Endothelial cell of umbilical vein (primary cell): Measurements from ENCODE around the gene IPO13. TPM values are rescaled to one million over a fixed set of nuclear protein-coding genes. Genes with fewer than 3 reads are reported as not detected.

Experiments used
- BruUV-seq: library from RNA; stranded (reverse); fragments of 400-500 nt; replicated peaks from 2 replicates; lab custom pipeline; 2021; lab: Mats Ljungman, UMichigan
- CTCF ChIA-PET: fragments of 300-600, 350-600 bp; sonication (Branson Sonifier 250); formaldehyde crosslinking; loops from one replicate; lab custom pipeline; 2021; ENCODE audit warnings: antibody characterized with exemption, inconsistent platforms; lab: Charles Lee
- POLR2A ChIA-PET: fragments of 300-600, 350-600 bp; sonication (Branson Sonifier 250); formaldehyde crosslinking; loops from one replicate; lab custom pipeline; 2021; ENCODE audit warnings: antibody characterized with exemption, inconsistent platforms; lab: Charles Lee
- DNase-seq: peaks from one replicate; pipeline ENCODE4 v3.0.0-alpha.2; 2011; ENCODE audit warnings: low read depth, low spot score
- FAIRE-seq: peaks from 2 replicates; lab custom pipeline; 2011; peaks lifted over from hg19 to GRCh38; lab: Jason Lieb, UNC
- H2AFZ ChIP-seq: 2 replicates; pipeline ENCODE4 v1.6.0; 2012; ENCODE audit warnings: low read depth, low read length, control low read depth, inconsistent platforms
- H3K27ac ChIP-seq: 2 replicates; pipeline ENCODE4 v1.5.1; 2011; ENCODE audit warnings: low read depth, mild to moderate bottlenecking, control low read depth, low read length, moderate library complexity; ENCODE audit not compliant: insufficient read depth
- H3K27me3 ChIP-seq, 2 experiments: 2 replicates each; pipeline versions ENCODE4 v1.6.0 to v1.6.1; 2011; ENCODE audit warnings: low read length in 2 of 2, mixed read lengths in 1 of 2; ENCODE audit not compliant: control insufficient read depth in 2 of 2, insufficient read depth in 2 of 2
- H3K36me3 ChIP-seq, 2 experiments: 2 replicates in 1 of 2; 3 replicates in 1 of 2; pipeline ENCODE4 v1.5.1; 2011; ENCODE audit warnings: low read length in 2 of 2, mild to moderate bottlenecking in 1 of 2, moderate library complexity in 1 of 2; ENCODE audit not compliant: control insufficient read depth in 2 of 2, insufficient read depth in 2 of 2; ENCODE audit errors: extremely low read depth in 1 of 2
- H3K4me1 ChIP-seq: 3 replicates; pipeline ENCODE4 v1.5.1; 2011; ENCODE audit warnings: mild to moderate bottlenecking, low read length; ENCODE audit not compliant: control insufficient read depth, insufficient read depth; ENCODE audit errors: extremely low read depth
- H3K4me2 ChIP-seq: 2 replicates; pipeline ENCODE4 v1.6.1; 2011; ENCODE audit warnings: low read length, control low read depth, mixed read lengths; ENCODE audit not compliant: insufficient read depth
- H3K4me3 ChIP-seq, 3 experiments: fragments of 200-600 bp in 1 of 3; sonication (generic), shearing (Covaris generic) in 1 of 3; replicated peaks in 1 of 3; 2 replicates each; pipeline ENCODE4 v1.5.1; 2011 to 2016; ENCODE audit warnings: control low read depth in 3 of 3, low read length in 3 of 3, mild to moderate bottlenecking in 2 of 3, inconsistent platforms in 1 of 3, low read depth in 1 of 3, moderate library complexity in 1 of 3; ENCODE audit not compliant: insufficient read depth in 1 of 3
- H3K79me2 ChIP-seq: 2 replicates; pipeline ENCODE4 v1.6.0; 2012; ENCODE audit warnings: low read length, inconsistent platforms; ENCODE audit not compliant: control insufficient read depth, insufficient read depth
- H3K9ac ChIP-seq: replicated peaks from 2 replicates; pipeline ENCODE3; 2011; ENCODE audit warnings: low read length, control low read depth; ENCODE audit not compliant: insufficient read depth; ENCODE audit errors: extremely low read depth
- H3K9me1 ChIP-seq: replicated peaks from 3 replicates; pipeline ENCODE4 v1.6.0; 2011; ENCODE audit warnings: mild to moderate bottlenecking, low read length; ENCODE audit not compliant: control insufficient read depth, insufficient read depth; ENCODE audit errors: extremely low read depth
- H3K9me3 ChIP-seq: replicated peaks from 2 replicates; pipeline ENCODE4 v1.5.1; 2012; ENCODE audit warnings: low read length, inconsistent platforms; ENCODE audit not compliant: control insufficient read depth, insufficient read depth
- H4K20me1 ChIP-seq: replicated peaks from 2 replicates; pipeline ENCODE3; 2011; ENCODE audit warnings: mild to moderate bottlenecking, low read length; ENCODE audit not compliant: control insufficient read depth, insufficient read depth; ENCODE audit errors: extremely low read depth
- EZH2 ChIP-seq: IDR thresholded peaks from 2 replicates; pipeline ENCODE4 v1.6.1; 2012; ENCODE audit warnings: borderline replicate concordance, low read depth, mild to moderate bottlenecking, moderate library complexity, low read length, inconsistent platforms; ENCODE audit not compliant: severe bottlenecking
- GATA2 ChIP-seq: IDR thresholded peaks from 2 replicates; pipeline ENCODE4 v1.7.0; 2011; ENCODE audit warnings: low read depth, mild to moderate bottlenecking, moderate library complexity, mixed read lengths, low read length; ENCODE audit not compliant: insufficient read length, insufficient read depth
- MAX ChIP-seq: IDR thresholded peaks from 2 replicates; pipeline ENCODE4 v1.6.1; 2011; ENCODE audit not compliant: insufficient read depth, insufficient read length
- MYC ChIP-seq: IDR thresholded peaks from one replicate; pipeline ENCODE4 v1.6.1; 2011; ENCODE audit warnings: mild to moderate bottlenecking, low read depth, low read length
- POLR2AphosphoS5 ChIP-seq: IDR thresholded peaks from 2 replicates; pipeline ENCODE4 v1.6.1; 2012; ENCODE audit warnings: low read depth, mild to moderate bottlenecking, control low read depth, low read length, moderate library complexity; ENCODE audit not compliant: insufficient read depth
- dilution Hi-C: fragments of 300-500 bp; cut with MboI; formaldehyde crosslinking; loops from one replicate; pipeline ENCODE4 v1.15.0; 2019; ENCODE audit warnings: low sequenced_read_pairs; ENCODE audit not compliant: extremely low pct_ligation_motif_present
- intact Hi-C: fragments of 100-400 bp; cut with micrococcal nuclease; formaldehyde crosslinking; loops from one replicate; pipeline ENCODE4 v1.10.0; 2022
- polyA plus RNA-seq, 4 experiments: library from polyadenylated mRNA; depleted of rRNA in 3 of 4; stranded (reverse) in 3 of 4; unstranded in 1 of 4; fragments of >200 nt; gene quantifications; 2 replicates each; pipeline versions ENCODE4 v1.2.1 to v1.2.3, GENCODE V29; 2011 to 2012; ENCODE audit warnings: missing spikeins in 1 of 4
- total RNA-seq: library from RNA; stranded (reverse); gene quantifications from 2 replicates; pipeline ENCODE4 v1.2.3, GENCODE V29; 2021

The IPO13 gene
- total and polyA plus RNA-seq, 2 donors (not counting 3 experiments of a cell fraction or from before 2014, with no cell fraction given), result 28.9 to 29.3 TPM

GRCh38 chr1:43954036-43954435, 7.3 kb downstream of the IPO13 start:
- Histone ChIP-seq H4K20me1 (no peaks in the 10 kb centered on the region), H3K9ac (no peak overlapping the region), H3K36me3 (peaks cover 5 to 27% of the 10 kb centered on the region in 2 experiments), H3K4me3 (no peak overlapping the region), H3K27ac (no peak overlapping the region), H2AFZ (no peak overlapping the region), H3K27me3 (no peaks in the 10 kb centered on the region), H3K9me1 (no peaks in the 10 kb centered on the region), H3K4me2 (no peak overlapping the region), H3K9me3 (no peaks in the 10 kb centered on the region), H3K79me2 (no peaks in the 10 kb centered on the region), H3K4me1 (no peaks in the 10 kb centered on the region)
- DNase-seq, result no peak
- no TSS peak for BruUV-seq
- intact Hi-C loops, result no loop called here
- CTCF ChIA-PET, result interaction anchor here (1.6 to 1.7 kb wide), 2 partner anchors 21 to 94 kb away, joined by 4 to 5 read pairs; partner anchors contain the start of gene ATP6V0B
- dilution Hi-C loops, result no loop called here
- POLR2A ChIA-PET, result no interaction called here
- no peak for FAIRE-seq
- no peak for TF ChIP-seq MAX
- no peak for TF ChIP-seq MYC
- TF ChIP-seq GATA2, result no peak

GRCh38 chr1:43956234-43956633, 9.5 kb downstream of the IPO13 start:
- Histone ChIP-seq H3K27me3 (no peaks in the 10 kb centered on the region), H3K36me3 (peaks cover 5 to 28% of the 10 kb centered on the region in 2 experiments), H3K79me2 (no peaks in the 10 kb centered on the region), H2AFZ (no peak overlapping the region), H3K4me2 (no peak overlapping the region), H3K9ac (no peak overlapping the region), H4K20me1 (no peaks in the 10 kb centered on the region), H3K9me1 (no peaks in the 10 kb centered on the region), H3K9me3 (no peaks in the 10 kb centered on the region), H3K4me3 (no peak overlapping the region), H3K4me1 (no peaks in the 10 kb centered on the region), H3K27ac (no peak overlapping the region)
- intact Hi-C loops (no loop called here), dilution Hi-C loops (no loop called here)
- FAIRE-seq (no peak), DNase-seq (no peak)
- no TSS peak for BruUV-seq
- POLR2A ChIA-PET, result no interaction called here
- CTCF ChIA-PET, result interaction anchor here (0.8 to 1.6 kb wide), 2 partner anchors 192 to 193 kb away, joined by 3 to 5 read pairs; no protein-coding TSS in a partner anchor
- TF ChIP-seq GATA2 (no peak), POLR2AphosphoS5 (no peak), MYC (no peak), EZH2 (no peak), MAX (no peak)
